Endothelial cell of umbilical vein (primary cell): ENCODE data around the gene IL33. TPM values are rescaled to one million over a fixed set of nuclear protein-coding genes. Genes with fewer than 3 reads are reported as not detected.

ENCODE experiments used
- BruUV-seq: library from RNA; stranded (reverse); fragments of 400-500 nt; replicated peaks from 2 replicates; lab custom pipeline; 2021; lab: Mats Ljungman, UMichigan
- CTCF ChIA-PET: fragments of 300-600, 350-600 bp; sonication (Branson Sonifier 250); formaldehyde crosslinking; loops from one replicate; lab custom pipeline; 2021; ENCODE audit warnings: antibody characterized with exemption, inconsistent platforms; lab: Charles Lee
- POLR2A ChIA-PET: fragments of 300-600, 350-600 bp; sonication (Branson Sonifier 250); formaldehyde crosslinking; loops from one replicate; lab custom pipeline; 2021; ENCODE audit warnings: antibody characterized with exemption, inconsistent platforms; lab: Charles Lee
- DNase-seq: peaks from one replicate; pipeline ENCODE4 v3.0.0-alpha.2; 2011; ENCODE audit warnings: low read depth, low spot score
- FAIRE-seq: peaks from 2 replicates; lab custom pipeline; 2011; peaks lifted over from hg19 to GRCh38; lab: Jason Lieb, UNC
- H2AFZ ChIP-seq: 2 replicates; pipeline ENCODE4 v1.6.0; 2012; ENCODE audit warnings: low read depth, low read length, control low read depth, inconsistent platforms
- H3K27ac ChIP-seq: 2 replicates; pipeline ENCODE4 v1.5.1; 2011; ENCODE audit warnings: low read depth, mild to moderate bottlenecking, control low read depth, low read length, moderate library complexity; ENCODE audit not compliant: insufficient read depth
- H3K27me3 ChIP-seq, 2 experiments: 2 replicates each; pipeline versions ENCODE4 v1.6.0 to v1.6.1; 2011; ENCODE audit warnings: low read length in 2 of 2, mixed read lengths in 1 of 2; ENCODE audit not compliant: control insufficient read depth in 2 of 2, insufficient read depth in 2 of 2
- H3K36me3 ChIP-seq, 2 experiments: 2 replicates in 1 of 2; 3 replicates in 1 of 2; pipeline ENCODE4 v1.5.1; 2011; ENCODE audit warnings: low read length in 2 of 2, mild to moderate bottlenecking in 1 of 2, moderate library complexity in 1 of 2; ENCODE audit not compliant: control insufficient read depth in 2 of 2, insufficient read depth in 2 of 2; ENCODE audit errors: extremely low read depth in 1 of 2
- H3K4me1 ChIP-seq: 3 replicates; pipeline ENCODE4 v1.5.1; 2011; ENCODE audit warnings: mild to moderate bottlenecking, low read length; ENCODE audit not compliant: control insufficient read depth, insufficient read depth; ENCODE audit errors: extremely low read depth
- H3K4me2 ChIP-seq: 2 replicates; pipeline ENCODE4 v1.6.1; 2011; ENCODE audit warnings: low read length, control low read depth, mixed read lengths; ENCODE audit not compliant: insufficient read depth
- H3K4me3 ChIP-seq, 3 experiments: fragments of 200-600 bp in 1 of 3; sonication (generic), shearing (Covaris generic) in 1 of 3; replicated peaks in 1 of 3; 2 replicates each; pipeline ENCODE4 v1.5.1; 2011 to 2016; ENCODE audit warnings: control low read depth in 3 of 3, low read length in 3 of 3, mild to moderate bottlenecking in 2 of 3, inconsistent platforms in 1 of 3, low read depth in 1 of 3, moderate library complexity in 1 of 3; ENCODE audit not compliant: insufficient read depth in 1 of 3
- H3K79me2 ChIP-seq: 2 replicates; pipeline ENCODE4 v1.6.0; 2012; ENCODE audit warnings: low read length, inconsistent platforms; ENCODE audit not compliant: control insufficient read depth, insufficient read depth
- H3K9ac ChIP-seq: replicated peaks from 2 replicates; pipeline ENCODE3; 2011; ENCODE audit warnings: low read length, control low read depth; ENCODE audit not compliant: insufficient read depth; ENCODE audit errors: extremely low read depth
- H3K9me1 ChIP-seq: replicated peaks from 3 replicates; pipeline ENCODE4 v1.6.0; 2011; ENCODE audit warnings: mild to moderate bottlenecking, low read length; ENCODE audit not compliant: control insufficient read depth, insufficient read depth; ENCODE audit errors: extremely low read depth
- H3K9me3 ChIP-seq: replicated peaks from 2 replicates; pipeline ENCODE4 v1.5.1; 2012; ENCODE audit warnings: low read length, inconsistent platforms; ENCODE audit not compliant: control insufficient read depth, insufficient read depth
- H4K20me1 ChIP-seq: replicated peaks from 2 replicates; pipeline ENCODE3; 2011; ENCODE audit warnings: mild to moderate bottlenecking, low read length; ENCODE audit not compliant: control insufficient read depth, insufficient read depth; ENCODE audit errors: extremely low read depth
- EZH2 ChIP-seq: IDR thresholded peaks from 2 replicates; pipeline ENCODE4 v1.6.1; 2012; ENCODE audit warnings: borderline replicate concordance, low read depth, mild to moderate bottlenecking, moderate library complexity, low read length, inconsistent platforms; ENCODE audit not compliant: severe bottlenecking
- FOS ChIP-seq: IDR thresholded peaks from 2 replicates; pipeline ENCODE4 v1.6.1; 2011; ENCODE audit warnings: mild to moderate bottlenecking, low read length, moderate library complexity, borderline replicate concordance; ENCODE audit not compliant: insufficient read depth
- GATA2 ChIP-seq: IDR thresholded peaks from 2 replicates; pipeline ENCODE4 v1.7.0; 2011; ENCODE audit warnings: low read depth, mild to moderate bottlenecking, moderate library complexity, mixed read lengths, low read length; ENCODE audit not compliant: insufficient read length, insufficient read depth
- JUN ChIP-seq: IDR thresholded peaks from 2 replicates; pipeline ENCODE4 v1.6.1; 2011; ENCODE audit warnings: borderline replicate concordance, low read depth; ENCODE audit not compliant: insufficient read length, insufficient read depth
- MYC ChIP-seq: IDR thresholded peaks from one replicate; pipeline ENCODE4 v1.6.1; 2011; ENCODE audit warnings: mild to moderate bottlenecking, low read depth, low read length
- POLR2A ChIP-seq: IDR thresholded peaks from 2 replicates; pipeline ENCODE4 v1.6.1; 2012; ENCODE audit warnings: low read depth, mild to moderate bottlenecking, control low read depth, low read length
- POLR2AphosphoS5 ChIP-seq: IDR thresholded peaks from 2 replicates; pipeline ENCODE4 v1.6.1; 2012; ENCODE audit warnings: low read depth, mild to moderate bottlenecking, control low read depth, low read length, moderate library complexity; ENCODE audit not compliant: insufficient read depth
- dilution Hi-C: fragments of 300-500 bp; cut with MboI; formaldehyde crosslinking; loops from one replicate; pipeline ENCODE4 v1.15.0; 2019; ENCODE audit warnings: low sequenced_read_pairs; ENCODE audit not compliant: extremely low pct_ligation_motif_present
- intact Hi-C: fragments of 100-400 bp; cut with micrococcal nuclease; formaldehyde crosslinking; loops from one replicate; pipeline ENCODE4 v1.10.0; 2022
- polyA plus RNA-seq, 4 experiments: library from polyadenylated mRNA; depleted of rRNA in 3 of 4; stranded (reverse) in 3 of 4; unstranded in 1 of 4; fragments of >200 nt; gene quantifications; 2 replicates each; pipeline versions ENCODE4 v1.2.1 to v1.2.3, GENCODE V29; 2011 to 2012; ENCODE audit warnings: missing spikeins in 1 of 4
- total RNA-seq: library from RNA; stranded (reverse); gene quantifications from 2 replicates; pipeline ENCODE4 v1.2.3, GENCODE V29; 2021
- TF ChIP-seq, protein P1 (sequence below): IDR thresholded peaks from 2 replicates; pipeline ENCODE4 v1.6.1; 2011; ENCODE audit not compliant: insufficient read depth, insufficient read length
- TF ChIP-seq, protein P2 (sequence below), 2 donors: IDR thresholded peaks; 1 replicate in 1 of 2; 2 replicates in 1 of 2; pipeline ENCODE4 v1.5.1; 2011; ENCODE audit warnings: low read length in 2 of 2, mild to moderate bottlenecking in 2 of 2, moderate library complexity in 2 of 2, control low read depth in 1 of 2, inconsistent platforms in 1 of 2, low read depth in 1 of 2; ENCODE audit not compliant: insufficient read depth in 1 of 2; ENCODE audit errors: extremely low read depth in 1 of 2

IL33 gene
- total and polyA plus RNA-seq, 2 donors (not counting 3 experiments of a cell fraction or from before 2014, with no cell fraction given), result 8.7 to 13.8 TPM

DNA sequence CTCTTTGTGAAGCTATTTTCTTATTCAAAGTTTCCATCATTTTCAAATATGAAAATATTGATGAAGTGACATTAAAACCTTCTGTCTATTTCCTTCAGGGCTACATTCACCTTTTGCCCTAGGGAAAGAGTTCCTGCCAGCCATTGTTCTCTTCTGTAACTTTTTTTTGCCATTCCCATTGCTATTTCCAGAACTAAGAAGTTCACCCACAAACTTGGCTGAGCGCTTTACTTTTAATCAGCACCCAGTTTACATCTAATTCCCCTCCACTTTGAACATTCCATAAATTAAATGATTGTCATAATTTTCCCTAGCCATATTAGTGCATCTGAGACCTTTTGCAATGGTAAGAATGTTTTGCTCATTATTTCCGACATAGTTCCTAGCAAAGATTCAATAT is 4.4 kb downstream of the IL33 start:
- intact Hi-C loops, result loop anchor here (5.0 kb wide), 1 partner anchor 73 kb away; no protein-coding TSS in a partner anchor
- CTCF ChIA-PET, result no interaction called here
- Histone ChIP-seq H3K9me1 (no peaks in the 10 kb centered on the region), H4K20me1 (no peaks in the 10 kb centered on the region), H3K36me3 (no peaks in the 10 kb centered on the region), H3K9ac (peak overlapping the region; percentile 3), H3K79me2 (no peaks in the 10 kb centered on the region), H3K4me1 (peaks cover 33% of the 10 kb centered on the region), H3K27me3 (no peaks in the 10 kb centered on the region), H3K4me2 (peak overlapping the region; percentile 70), H2AFZ (no peak overlapping the region), H3K9me3 (no peaks in the 10 kb centered on the region), H3K4me3 (no peak overlapping the region), H3K27ac (no peak overlapping the region)
- DNase-seq (peak; percentile 82), FAIRE-seq (peak; percentile 54)
- dilution Hi-C loops, result no loop called here
- no TSS peak for BruUV-seq
- POLR2A ChIA-PET, result no interaction called here
- TF ChIP-seq EZH2, result no peak
- TF ChIP-seq, protein P1, sequence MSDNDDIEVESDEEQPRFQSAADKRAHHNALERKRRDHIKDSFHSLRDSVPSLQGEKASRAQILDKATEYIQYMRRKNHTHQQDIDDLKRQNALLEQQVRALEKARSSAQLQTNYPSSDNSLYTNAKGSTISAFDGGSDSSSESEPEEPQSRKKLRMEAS, result no peak
- no peak for TF ChIP-seq FOS
- TF ChIP-seq, protein P2, sequence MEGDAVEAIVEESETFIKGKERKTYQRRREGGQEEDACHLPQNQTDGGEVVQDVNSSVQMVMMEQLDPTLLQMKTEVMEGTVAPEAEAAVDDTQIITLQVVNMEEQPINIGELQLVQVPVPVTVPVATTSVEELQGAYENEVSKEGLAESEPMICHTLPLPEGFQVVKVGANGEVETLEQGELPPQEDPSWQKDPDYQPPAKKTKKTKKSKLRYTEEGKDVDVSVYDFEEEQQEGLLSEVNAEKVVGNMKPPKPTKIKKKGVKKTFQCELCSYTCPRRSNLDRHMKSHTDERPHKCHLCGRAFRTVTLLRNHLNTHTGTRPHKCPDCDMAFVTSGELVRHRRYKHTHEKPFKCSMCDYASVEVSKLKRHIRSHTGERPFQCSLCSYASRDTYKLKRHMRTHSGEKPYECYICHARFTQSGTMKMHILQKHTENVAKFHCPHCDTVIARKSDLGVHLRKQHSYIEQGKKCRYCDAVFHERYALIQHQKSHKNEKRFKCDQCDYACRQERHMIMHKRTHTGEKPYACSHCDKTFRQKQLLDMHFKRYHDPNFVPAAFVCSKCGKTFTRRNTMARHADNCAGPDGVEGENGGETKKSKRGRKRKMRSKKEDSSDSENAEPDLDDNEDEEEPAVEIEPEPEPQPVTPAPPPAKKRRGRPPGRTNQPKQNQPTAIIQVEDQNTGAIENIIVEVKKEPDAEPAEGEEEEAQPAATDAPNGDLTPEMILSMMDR (IDR thresholded peaks at IDR 0.05; ENCODE audit: extremely low read depth in 1 of 2, insufficient read depth in 1 of 2, low read depth in 1 of 2, low read length in 2 of 2), result no peak
- TF ChIP-seq POLR2AphosphoS5, result no peak
- TF ChIP-seq JUN, result no peak
- TF ChIP-seq MYC, result no peak
- no peak for TF ChIP-seq GATA2
- no peak for TF ChIP-seq POLR2A
